HEK293 (cell line): ENCODE measurements around the gene NAV2.

Source experiments
- CTCF ChIA-PET: fragments of 350-600 bp; formaldehyde crosslinking; extraction: SDS; loops from one replicate; lab custom pipeline; 2021; ENCODE audit warnings: antibody characterized with exemption; lab: Yijun Ruan, JAX
- POLR2A ChIA-PET: fragments of 300-600 bp; formaldehyde crosslinking; extraction: SDS; loops from one replicate; lab custom pipeline; 2020; ENCODE audit warnings: antibody characterized with exemption, inconsistent platforms; lab: Yijun Ruan, JAX
- H3K27ac ChIP-seq: fragments of 200-500 bp; sonication (Bioruptor generic); 2 replicates; pipeline ENCODE4 v1.5.1; 2014; ENCODE audit warnings: low read depth, low read length, control low read depth, inconsistent platforms; ENCODE audit errors: extremely low read depth
- H3K36me3 ChIP-seq, 2 experiments: fragments of 200-500 bp in 1 of 2; sonication (Bioruptor generic) in 1 of 2; 1 replicate in 1 of 2; 2 replicates in 1 of 2; pipeline ENCODE4 v1.5.1; 2014 to 2017; ENCODE audit warnings: inconsistent platforms in 2 of 2, low read length in 2 of 2; ENCODE audit not compliant: control insufficient read depth in 2 of 2, insufficient read depth in 1 of 2
- H3K4me1 ChIP-seq: fragments of 200-500 bp; sonication (Bioruptor generic); 2 replicates; pipeline ENCODE4 v1.5.1; 2014; ENCODE audit warnings: mild to moderate bottlenecking, low read length, inconsistent platforms; ENCODE audit not compliant: control insufficient read depth, insufficient read depth
- H3K4me3 ChIP-seq: 2 replicates; pipeline ENCODE4 v1.5.1; 2011; ENCODE audit warnings: low read depth, mild to moderate bottlenecking, control low read depth, low read length, moderate library complexity
- H3K9me3 ChIP-seq: fragments of 200-500 bp; sonication (Bioruptor generic); 2 replicates; pipeline ENCODE4 v1.5.1; 2014; ENCODE audit warnings: low read depth, low read length, inconsistent platforms; ENCODE audit not compliant: control insufficient read depth, insufficient read depth
- BCL11B ChIP-seq: fragments of 450-650 bp; formaldehyde crosslinking; IDR thresholded peaks from 2 replicates; pipeline ENCODE4 v1.5.1; 2016; ENCODE audit warnings: low read depth, missing biosample characterization, missing genetic modification characterization
- ELK4 ChIP-seq: IDR thresholded peaks from 2 replicates; pipeline ENCODE4 v1.6.1; 2011; ENCODE audit warnings: mild to moderate bottlenecking, low read depth, low read length, borderline replicate concordance
- GLI2 ChIP-seq: fragments of 450-650 bp; formaldehyde crosslinking; IDR thresholded peaks from 2 replicates; pipeline ENCODE4; 2017; ENCODE audit warnings: missing biosample characterization, missing genetic modification characterization, low read depth, borderline replicate concordance
- KLF17 ChIP-seq: fragments of 450-650 bp; formaldehyde crosslinking; IDR thresholded peaks from 2 replicates; pipeline ENCODE4 v1.5.1; 2016; ENCODE audit warnings: missing biosample characterization, missing genetic modification characterization
- KLF7 ChIP-seq: fragments of 450-650 bp; formaldehyde crosslinking; IDR thresholded peaks from 2 replicates; pipeline ENCODE4 v1.5.1; 2016; ENCODE audit warnings: missing biosample characterization, missing genetic modification characterization, borderline replicate concordance
- OVOL3 ChIP-seq: fragments of 450-650 bp; formaldehyde crosslinking; IDR thresholded peaks from 2 replicates; pipeline ENCODE4 v1.5.1; 2016; ENCODE audit warnings: missing biosample characterization, missing genetic modification characterization
- PATZ1 ChIP-seq: fragments of 450-650 bp; formaldehyde crosslinking; IDR thresholded peaks from 2 replicates; pipeline ENCODE4 v1.5.1; 2016; ENCODE audit warnings: missing biosample characterization, missing genetic modification characterization
- ZNF155 ChIP-seq: fragments of 450-650 bp; formaldehyde crosslinking; IDR thresholded peaks from 2 replicates; pipeline ENCODE4 v1.5.1; 2016; ENCODE audit warnings: missing biosample characterization, missing genetic modification characterization
- ZNF202 ChIP-seq: fragments of 450-650 bp; formaldehyde crosslinking; IDR thresholded peaks from 2 replicates; pipeline ENCODE4 v1.5.1; 2016; ENCODE audit warnings: missing biosample characterization, missing genetic modification characterization, borderline replicate concordance
- ZNF280D ChIP-seq: fragments of 450-650 bp; formaldehyde crosslinking; IDR thresholded peaks from 2 replicates; pipeline ENCODE4 v1.5.1; 2016; ENCODE audit warnings: missing biosample characterization, missing genetic modification characterization
- ZNF513 ChIP-seq: fragments of 450-650 bp; IDR thresholded peaks from 2 replicates; pipeline ENCODE4 v1.5.1; 2018; ENCODE audit warnings: missing biosample characterization, missing genetic modification characterization
- ZNF530 ChIP-seq: fragments of 450-650 bp; formaldehyde crosslinking; IDR thresholded peaks from 2 replicates; pipeline ENCODE4 v1.5.1; 2016; ENCODE audit warnings: low read depth, missing biosample characterization, missing genetic modification characterization
- ZNF621 ChIP-seq: fragments of 450-650 bp; formaldehyde crosslinking; IDR thresholded peaks from 2 replicates; pipeline ENCODE4 v1.5.1; 2017; ENCODE audit warnings: missing biosample characterization, missing genetic modification characterization
- ZNF670 ChIP-seq: fragments of 450-650 bp; formaldehyde crosslinking; IDR thresholded peaks from 2 replicates; pipeline ENCODE4 v1.5.1; 2016; ENCODE audit warnings: missing biosample characterization, missing genetic modification characterization, low read depth
- TF ChIP-seq, protein P1 (sequence below): fragments of 450-650 bp; formaldehyde crosslinking; IDR thresholded peaks from 2 replicates; pipeline ENCODE4 v1.5.1; 2016; ENCODE audit warnings: missing biosample characterization, missing genetic modification characterization, low read depth
- TF ChIP-seq, protein P2 (sequence below): fragments of 450-650 bp; formaldehyde crosslinking; IDR thresholded peaks from 2 replicates; pipeline ENCODE4 v1.5.1; 2016; ENCODE audit warnings: missing biosample characterization, missing genetic modification characterization, borderline replicate concordance
- TF ChIP-seq, protein P3 (sequence below): fragments of 450-650 bp; formaldehyde crosslinking; IDR thresholded peaks from 2 replicates; pipeline ENCODE4; 2016; ENCODE audit warnings: missing biosample characterization, missing genetic modification characterization

Gene NAV2

DNA sequence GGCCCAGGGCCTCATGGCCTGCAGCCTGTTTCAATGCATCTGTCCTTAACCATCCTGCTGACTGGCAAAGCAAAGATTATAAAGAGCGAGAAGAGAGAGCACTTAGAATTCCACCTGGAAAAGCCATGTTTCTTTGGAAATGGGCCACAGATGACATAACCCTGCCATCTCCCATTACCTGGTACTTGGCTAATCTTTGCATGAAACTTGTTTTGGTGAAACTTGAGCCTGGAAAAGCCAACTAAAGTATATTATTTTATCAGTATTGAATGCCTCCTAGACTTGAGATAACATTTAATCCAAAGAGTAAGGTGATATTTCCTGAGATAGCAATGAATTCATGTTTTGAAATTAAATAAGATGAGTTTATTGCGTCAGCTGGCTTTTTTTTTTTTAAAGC is 72.6 kb downstream of the NAV2 start (continued):
- 0 out of 2 replicates have a peak, but pooled peaks have one; percentile 17 for TF ChIP-seq PATZ1 (tag by site-specific recombination)
- TF ChIP-seq ZNF530, result no peak

DNA sequence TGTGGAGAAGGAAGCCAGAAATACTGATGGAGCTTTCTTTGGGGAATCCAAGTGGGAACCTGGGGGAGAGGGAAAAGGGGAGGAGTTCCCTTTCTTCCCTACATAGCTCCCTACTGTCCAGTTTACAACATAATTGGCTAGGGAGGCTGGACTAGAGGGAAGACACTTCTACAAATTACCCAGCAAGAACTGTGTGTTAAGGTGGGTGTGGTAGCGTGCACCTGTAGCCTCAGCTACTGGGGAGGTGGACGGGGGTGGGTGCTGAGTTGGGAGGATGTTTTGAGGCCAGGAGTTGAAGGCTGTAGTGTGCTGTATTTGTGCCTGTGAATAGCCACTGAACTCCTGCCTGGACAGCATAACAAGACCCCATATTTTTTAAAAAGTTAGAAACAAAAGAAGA is 74.0 kb downstream of the NAV2 start:
- CTCF ChIA-PET, result interaction anchor here (0.8 to 2.4 kb wide), 3 partner anchors 15 to 117 kb away, joined by 3 to 5 read pairs (median 3); no protein-coding TSS in a partner anchor
- Histone ChIP-seq H3K27ac (no peak overlapping the region), H3K4me3 (no peak overlapping the region), H3K36me3 (no peaks in the 10 kb centered on the region), H3K4me1 (peaks cover 7% of the 10 kb centered on the region; the same call in 1 of the 2 replicates), H3K9me3 (no peaks in the 10 kb centered on the region)
- TF ChIP-seq ELK4, result no peak
- TF ChIP-seq ZNF280D, result no peak
- TF ChIP-seq, protein P1, sequence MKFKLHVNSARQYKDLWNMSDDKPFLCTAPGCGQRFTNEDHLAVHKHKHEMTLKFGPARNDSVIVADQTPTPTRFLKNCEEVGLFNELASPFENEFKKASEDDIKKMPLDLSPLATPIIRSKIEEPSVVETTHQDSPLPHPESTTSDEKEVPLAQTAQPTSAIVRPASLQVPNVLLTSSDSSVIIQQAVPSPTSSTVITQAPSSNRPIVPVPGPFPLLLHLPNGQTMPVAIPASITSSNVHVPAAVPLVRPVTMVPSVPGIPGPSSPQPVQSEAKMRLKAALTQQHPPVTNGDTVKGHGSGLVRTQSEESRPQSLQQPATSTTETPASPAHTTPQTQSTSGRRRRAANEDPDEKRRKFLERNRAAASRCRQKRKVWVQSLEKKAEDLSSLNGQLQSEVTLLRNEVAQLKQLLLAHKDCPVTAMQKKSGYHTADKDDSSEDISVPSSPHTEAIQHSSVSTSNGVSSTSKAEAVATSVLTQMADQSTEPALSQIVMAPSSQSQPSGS, result no peak
- TF ChIP-seq, protein P2, sequence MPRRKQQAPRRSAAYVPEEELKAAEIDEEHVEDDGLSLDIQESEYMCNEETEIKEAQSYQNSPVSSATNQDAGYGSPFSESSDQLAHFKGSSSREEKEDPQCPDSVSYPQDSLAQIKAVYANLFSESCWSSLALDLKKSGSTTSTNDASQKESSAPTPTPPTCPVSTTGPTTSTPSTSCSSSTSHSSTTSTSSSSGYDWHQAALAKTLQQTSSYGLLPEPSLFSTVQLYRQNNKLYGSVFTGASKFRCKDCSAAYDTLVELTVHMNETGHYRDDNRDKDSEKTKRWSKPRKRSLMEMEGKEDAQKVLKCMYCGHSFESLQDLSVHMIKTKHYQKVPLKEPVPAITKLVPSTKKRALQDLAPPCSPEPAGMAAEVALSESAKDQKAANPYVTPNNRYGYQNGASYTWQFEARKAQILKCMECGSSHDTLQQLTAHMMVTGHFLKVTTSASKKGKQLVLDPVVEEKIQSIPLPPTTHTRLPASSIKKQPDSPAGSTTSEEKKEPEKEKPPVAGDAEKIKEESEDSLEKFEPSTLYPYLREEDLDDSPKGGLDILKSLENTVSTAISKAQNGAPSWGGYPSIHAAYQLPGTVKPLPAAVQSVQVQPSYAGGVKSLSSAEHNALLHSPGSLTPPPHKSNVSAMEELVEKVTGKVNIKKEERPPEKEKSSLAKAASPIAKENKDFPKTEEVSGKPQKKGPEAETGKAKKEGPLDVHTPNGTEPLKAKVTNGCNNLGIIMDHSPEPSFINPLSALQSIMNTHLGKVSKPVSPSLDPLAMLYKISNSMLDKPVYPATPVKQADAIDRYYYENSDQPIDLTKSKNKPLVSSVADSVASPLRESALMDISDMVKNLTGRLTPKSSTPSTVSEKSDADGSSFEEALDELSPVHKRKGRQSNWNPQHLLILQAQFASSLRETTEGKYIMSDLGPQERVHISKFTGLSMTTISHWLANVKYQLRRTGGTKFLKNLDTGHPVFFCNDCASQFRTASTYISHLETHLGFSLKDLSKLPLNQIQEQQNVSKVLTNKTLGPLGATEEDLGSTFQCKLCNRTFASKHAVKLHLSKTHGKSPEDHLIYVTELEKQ (tag by site-specific recombination), result no peak
- no peak for TF ChIP-seq ZNF670 (tag by site-specific recombination)
- no peak for TF ChIP-seq GLI2 (tag by site-specific recombination)
- no peak for TF ChIP-seq ZNF155
- TF ChIP-seq ZNF621 (tag by site-specific recombination), result no peak
- no peak for TF ChIP-seq KLF7
- POLR2A ChIA-PET, result interaction anchor here (1.3 kb wide), 1 partner anchor 9 kb away, joined by 3 read pairs; no protein-coding TSS in a partner anchor

- Histone ChIP-seq H3K9me3 (no peaks in the 10 kb centered on the region), H3K27ac (no peak overlapping the region), H3K4me1 (peaks cover 7% of the 10 kb centered on the region; the same call in 1 of the 2 replicates), H3K4me3 (no peak overlapping the region), H3K36me3 (no peaks in the 10 kb centered on the region)
- POLR2A ChIA-PET, result no interaction called here
- TF ChIP-seq ZNF513 (tag by site-specific recombination) (no peak), ZNF202 (tag by site-specific recombination) (no peak), KLF17 (tag by site-specific recombination) (no peak), BCL11B (tag by site-specific recombination) (no peak), OVOL3 (no peak)
- TF ChIP-seq, protein P3, sequence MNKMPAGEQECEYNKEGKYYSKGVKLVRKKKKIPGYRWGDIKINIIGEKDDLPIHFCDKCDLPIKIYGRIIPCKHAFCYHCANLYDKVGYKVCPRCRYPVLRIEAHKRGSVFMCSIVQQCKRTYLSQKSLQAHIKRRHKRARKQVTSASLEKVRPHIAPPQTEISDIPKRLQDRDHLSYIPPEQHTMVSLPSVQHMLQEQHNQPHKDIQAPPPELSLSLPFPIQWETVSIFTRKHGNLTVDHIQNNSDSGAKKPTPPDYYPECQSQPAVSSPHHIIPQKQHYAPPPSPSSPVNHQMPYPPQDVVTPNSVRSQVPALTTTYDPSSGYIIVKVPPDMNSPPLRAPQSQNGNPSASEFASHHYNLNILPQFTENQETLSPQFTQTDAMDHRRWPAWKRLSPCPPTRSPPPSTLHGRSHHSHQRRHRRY (tag by site-specific recombination), result no peak
- CTCF ChIA-PET, result interaction anchor here (0.7 kb wide), 1 partner anchor 1212 kb away, joined by 4 read pairs; no protein-coding TSS in a partner anchor
Observed at GRCh38 chr11:19788435-19788834, 75.8 kb downstream of the NAV2 start.
